ENCODE results near the gene POLH.
"Not testable (repeated sequence)": the region's sequence is repeated elsewhere in the genome, so short reads cannot be mapped to it uniquely, and the experiment has no call there.

The POLH gene

GRCh38 chr6:43629505-43630300, 53.7 kb downstream of the POLH start:
- in situ Hi-C loops (cut with HindIII; ENCODE audit: low sequenced_read_pairs), result no loop called here

DNA sequence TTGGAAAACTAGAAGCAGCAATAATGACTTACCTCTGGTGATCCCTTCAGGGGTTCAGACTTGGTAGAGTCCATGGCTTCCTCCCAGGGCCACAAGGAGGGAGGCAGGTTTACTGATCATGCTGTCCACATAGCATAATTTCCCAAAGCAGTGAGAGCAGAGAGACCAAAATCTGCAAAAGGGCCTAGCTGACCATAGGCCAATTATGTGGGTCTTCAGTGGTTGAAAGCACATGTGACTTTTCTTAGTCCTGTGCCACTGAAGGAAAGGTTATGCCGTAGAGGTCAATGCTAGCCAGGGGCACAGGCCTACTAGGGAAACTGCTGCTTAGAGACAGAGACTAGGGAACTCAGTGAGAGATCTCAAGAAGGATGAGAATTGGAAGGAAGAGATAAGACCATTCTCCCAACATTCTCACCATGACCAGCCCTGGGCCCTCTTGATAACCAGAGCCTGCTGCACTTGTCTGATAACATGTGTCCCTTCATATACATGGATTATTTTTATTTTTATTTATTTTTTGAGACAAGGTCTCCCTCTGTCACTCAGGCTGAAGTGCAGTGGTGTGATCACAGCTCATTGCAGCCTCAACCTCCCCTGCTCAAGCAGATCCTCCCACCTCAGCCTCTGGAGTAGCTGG, 55.1 kb downstream of the POLH start:
- in situ Hi-C loops (cut with HindIII; ENCODE audit: low sequenced_read_pairs), result no loop called here

- in situ Hi-C loops (cut with HindIII; ENCODE audit: low sequenced_read_pairs), result not testable (repeated sequence)
Measured at GRCh38 chr6:43633002-43633401, 57.0 kb downstream of the POLH start.

GRCh38 chr6:43634702-43635303, 58.8 kb downstream of the POLH start:
- in situ Hi-C loops (cut with HindIII; ENCODE audit: low sequenced_read_pairs), result no loop called here

DNA sequence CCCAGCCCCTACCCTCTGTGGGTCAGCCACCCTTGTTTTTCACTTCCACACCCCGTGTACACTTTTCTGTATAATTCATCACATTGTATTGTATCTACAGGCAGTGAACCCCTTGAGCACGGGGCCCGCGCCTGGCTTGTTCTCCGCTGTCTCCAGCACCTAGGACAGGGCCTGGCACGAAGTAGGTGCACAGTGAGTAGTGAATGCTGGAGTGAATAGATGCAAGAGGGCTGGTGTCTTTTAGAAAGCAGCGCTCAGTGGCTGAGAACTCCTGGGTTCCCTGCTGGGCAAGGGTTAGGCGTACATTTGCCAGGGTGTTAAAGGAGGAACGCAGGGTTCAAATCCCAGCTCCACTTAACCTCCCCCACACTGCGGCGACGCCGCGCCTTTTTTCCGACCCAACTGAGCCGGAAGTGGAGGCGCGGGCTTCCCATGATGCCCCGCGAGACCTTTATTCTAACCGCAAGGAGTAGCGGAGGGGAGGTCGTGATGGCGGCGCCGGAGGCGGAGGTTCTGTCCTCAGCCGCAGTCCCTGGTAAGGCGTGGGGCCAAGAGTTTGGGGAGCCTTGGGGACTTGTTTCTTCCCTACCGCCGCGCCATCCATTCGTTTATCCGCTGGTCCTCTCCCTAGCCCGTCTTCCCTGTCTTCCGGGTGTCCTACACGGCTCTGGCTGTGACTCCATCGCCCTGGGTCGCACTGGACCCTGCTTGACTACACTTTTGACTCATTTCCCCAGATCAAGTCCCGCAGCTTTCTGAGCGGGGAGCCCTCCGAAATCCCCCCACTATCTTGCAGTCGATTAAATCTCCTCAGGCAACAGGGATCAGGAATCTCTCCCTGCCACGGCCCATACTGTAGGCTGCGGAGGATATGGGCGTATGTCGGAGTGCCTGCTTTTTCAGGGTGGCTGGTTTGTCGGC, 59.7 kb downstream of the POLH start, which contains the start of gene MAD2L1BP:
Gene MAD2L1BP, plus strand, starts transcription at position 454 of the 921 bp plus-strand sequence. Its CDS starts 36 bp downstream, at position 490.
- in situ Hi-C loops (cut with HindIII; ENCODE audit: low sequenced_read_pairs), result no loop called here

DNA sequence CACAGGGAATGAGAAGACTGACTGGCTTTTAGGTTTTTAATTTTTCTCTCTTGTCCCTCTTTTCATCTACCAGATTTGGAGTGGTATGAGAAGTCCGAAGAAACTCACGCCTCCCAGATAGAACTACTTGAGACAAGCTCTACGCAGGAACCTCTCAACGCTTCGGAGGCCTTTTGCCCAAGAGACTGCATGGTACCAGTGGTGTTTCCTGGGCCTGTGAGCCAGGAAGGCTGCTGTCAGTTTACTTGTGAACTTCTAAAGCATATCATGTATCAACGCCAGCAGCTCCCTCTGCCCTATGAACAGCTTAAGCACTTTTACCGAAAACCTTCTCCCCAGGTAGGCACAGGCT, 60.3 kb downstream of the POLH start:
- in situ Hi-C loops (cut with HindIII; ENCODE audit: low sequenced_read_pairs), result no loop called here

GRCh38 chr6:43639984-43640800, 64.2 kb downstream of the POLH start:
- in situ Hi-C loops (cut with HindIII; ENCODE audit: low sequenced_read_pairs), result no loop called here

DNA sequence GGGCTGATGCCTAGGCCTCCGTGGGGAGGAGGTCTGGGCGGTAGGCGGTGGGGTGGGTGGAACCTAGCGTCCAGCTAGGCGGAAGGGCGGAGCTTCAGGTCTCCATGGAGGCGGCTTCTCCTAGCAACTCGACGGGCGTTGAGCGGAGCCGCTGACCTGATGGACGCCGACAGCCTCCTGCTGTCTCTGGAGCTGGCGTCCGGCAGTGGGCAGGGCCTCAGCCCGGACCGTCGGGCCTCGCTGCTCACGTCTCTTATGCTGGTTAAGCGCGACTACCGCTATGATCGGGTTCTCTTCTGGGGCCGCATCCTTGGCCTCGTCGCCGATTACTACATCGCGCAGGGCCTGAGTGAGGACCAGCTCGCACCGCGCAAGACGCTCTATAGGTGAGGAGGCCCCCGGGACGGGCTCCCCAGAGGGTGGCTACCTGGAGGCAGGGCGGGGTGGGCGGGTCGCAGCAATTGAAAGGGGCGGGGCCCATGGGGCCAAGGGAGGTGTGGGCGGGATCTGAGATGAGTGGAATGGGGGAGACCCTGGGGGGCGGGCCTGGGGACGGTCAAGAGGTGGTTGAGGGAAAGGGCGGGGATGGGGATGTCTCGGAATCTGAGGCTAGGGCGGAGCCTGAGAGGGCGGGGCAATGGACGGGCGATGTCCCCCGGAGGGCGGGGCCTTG, 69.1 kb downstream of the POLH start, which contains the start of gene RSPH9:
Gene RSPH9, plus strand, starts transcription at position 97 of the 673 bp plus-strand sequence. Its CDS starts 63 bp downstream, at position 160.
- in situ Hi-C loops (cut with HindIII; ENCODE audit: low sequenced_read_pairs), result no loop called here

GRCh38 chr6:43645613-43645964, 69.6 kb downstream of the POLH start:
- in situ Hi-C loops (cut with HindIII; ENCODE audit: low sequenced_read_pairs), result no loop called here

DNA sequence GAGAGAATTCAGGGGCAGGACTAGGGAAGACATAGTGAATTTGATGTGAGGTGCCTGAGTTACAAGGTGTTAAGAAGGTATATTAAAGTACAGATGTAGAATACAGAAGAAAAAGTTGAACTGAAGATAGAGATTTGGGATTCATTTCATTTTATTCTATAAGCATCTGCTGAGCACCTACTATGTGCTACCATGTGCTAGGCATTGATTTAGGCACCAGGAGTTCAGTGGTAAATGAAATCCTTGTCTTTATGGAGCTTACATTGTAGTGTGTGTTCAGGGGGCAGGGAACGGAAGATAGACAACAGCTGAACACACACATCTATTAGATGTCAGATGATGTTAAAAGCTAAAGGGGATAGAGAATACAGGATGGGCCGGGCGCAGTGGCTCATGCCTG, 71.6 kb downstream of the POLH start:
- in situ Hi-C loops (cut with HindIII; ENCODE audit: low sequenced_read_pairs), result no loop called here

DNA sequence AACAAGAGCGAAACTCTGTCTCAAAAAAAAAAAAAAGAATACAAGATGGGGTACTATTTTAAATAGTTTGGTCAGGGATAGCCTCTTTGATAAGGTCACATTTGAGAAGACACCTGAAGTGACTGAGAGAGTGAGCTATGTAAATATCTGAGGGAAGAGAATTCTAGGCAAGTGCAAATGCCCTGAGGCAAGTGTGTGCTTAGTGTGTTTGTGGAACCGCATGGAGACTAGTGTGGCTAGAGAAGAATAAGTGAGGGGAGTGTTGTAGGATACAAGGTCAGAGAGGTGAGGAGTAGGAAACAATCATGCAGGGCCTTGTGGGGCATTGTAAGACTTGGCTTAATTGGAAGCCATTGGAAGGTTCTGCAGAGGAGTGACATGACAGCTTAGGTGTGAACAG, 72.3 kb downstream of the POLH start:
- in situ Hi-C loops (cut with HindIII; ENCODE audit: low sequenced_read_pairs), result no loop called here

DNA sequence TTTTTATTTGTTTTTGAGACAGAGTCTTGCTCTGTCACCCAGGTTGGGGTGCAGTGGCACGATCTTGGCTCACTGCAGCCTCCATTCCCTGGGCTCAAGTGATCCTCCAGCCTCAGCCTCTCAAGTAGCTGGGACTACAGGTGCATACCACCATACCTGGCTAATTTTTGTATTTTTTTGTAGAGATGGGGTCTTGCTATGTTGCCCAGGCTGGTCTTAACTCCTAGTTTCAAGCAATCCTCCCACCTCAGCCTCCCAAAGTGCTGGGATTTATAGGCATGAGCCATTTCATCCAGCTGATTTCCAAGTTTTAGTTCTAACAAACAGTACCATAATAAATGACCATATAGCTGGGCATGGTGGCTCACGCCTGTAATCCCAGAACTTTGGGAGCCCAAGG, 76.8 kb downstream of the POLH start:
- in situ Hi-C loops (cut with HindIII; ENCODE audit: low sequenced_read_pairs), result loop anchor here (5.0 kb wide), 3 partner anchors 34 to 439 kb away; partner anchors contain the start of gene MRPS18A

- in situ Hi-C loops (cut with HindIII; ENCODE audit: low sequenced_read_pairs), result no loop called here
Measured at GRCh38 chr6:43657221-43657802, 81.3 kb downstream of the POLH start.

GRCh38 chr6:43658161-43658560, 82.2 kb downstream of the POLH start:
- in situ Hi-C loops (cut with HindIII; ENCODE audit: low sequenced_read_pairs), result no loop called here

GRCh38 chr6:43662948-43663347, 87.0 kb downstream of the POLH start:
- in situ Hi-C loops (cut with HindIII; ENCODE audit: low sequenced_read_pairs), result not testable (repeated sequence)
